DND-41 (cell line): ENCODE results near the gene FIBCD1.

ENCODE experiments used
- ATAC-seq: fragments of 200-7000 bp; cut with Tn5 transposase; 3 replicates; pipeline ENCODE4 v1.9.1; 2021; ENCODE audit warnings: low read depth; ENCODE audit not compliant: insufficient read depth
- DNase-seq: peaks from one replicate; pipeline ENCODE4 v3.0.0-alpha.2; 2020
- H2AFZ ChIP-seq: 2 replicates; pipeline ENCODE4 v1.6.0; 2012; ENCODE audit warnings: low read depth, low read length
- H3K27ac ChIP-seq: 2 replicates; pipeline ENCODE4 v1.5.1; 2012; ENCODE audit warnings: low read length, inconsistent platforms
- H3K27me3 ChIP-seq: fragments of 200-600 bp; sonication (generic); 2 replicates; pipeline ENCODE4 v1.6.0; 2012; ENCODE audit warnings: low read length, mild to moderate bottlenecking, inconsistent platforms; ENCODE audit not compliant: insufficient read depth, poor library complexity
- H3K36me3 ChIP-seq: 2 replicates; pipeline ENCODE4 v1.5.1; 2012; ENCODE audit warnings: low read length, inconsistent platforms; ENCODE audit not compliant: insufficient read depth
- H3K4me1 ChIP-seq: 2 replicates; pipeline ENCODE4 v1.5.1; 2012; ENCODE audit warnings: mild to moderate bottlenecking, low read length; ENCODE audit not compliant: insufficient read depth
- H3K4me2 ChIP-seq: 2 replicates; pipeline ENCODE4 v1.6.0; 2012; ENCODE audit warnings: mild to moderate bottlenecking, moderate library complexity, low read length, inconsistent platforms; ENCODE audit not compliant: insufficient read depth
- H3K4me3 ChIP-seq, 2 experiments: fragments of 200-600 bp in 1 of 2; shearing (Covaris generic) in 1 of 2; 2 replicates each; pipeline ENCODE4 v1.5.1; 2012 to 2016; ENCODE audit warnings: inconsistent platforms in 2 of 2, low read length in 2 of 2, mild to moderate bottlenecking in 2 of 2, low read depth in 1 of 2, moderate library complexity in 1 of 2
- H3K79me2 ChIP-seq: 2 replicates; pipeline ENCODE4 v1.6.0; 2012; ENCODE audit warnings: low read length, inconsistent platforms; ENCODE audit not compliant: insufficient read depth
- H3K9ac ChIP-seq: 2 replicates; pipeline ENCODE4 v1.6.0; 2012; ENCODE audit warnings: low read depth, mild to moderate bottlenecking, inconsistent platforms, low read length, moderate library complexity
- H3K9me3 ChIP-seq: 2 replicates; pipeline ENCODE4 v1.5.1; 2012; ENCODE audit warnings: low read length, moderate library complexity, mild to moderate bottlenecking, inconsistent platforms; ENCODE audit not compliant: insufficient read depth, severe bottlenecking
- H4K20me1 ChIP-seq: 2 replicates; pipeline ENCODE4 v1.6.0; 2012; ENCODE audit warnings: low read length; ENCODE audit not compliant: insufficient read depth
- CTCF ChIP-seq: IDR thresholded peaks from 2 replicates; pipeline ENCODE4 v1.5.1; 2012; ENCODE audit warnings: borderline replicate concordance, low read length, moderate library complexity, mild to moderate bottlenecking; ENCODE audit not compliant: poor library complexity, severe bottlenecking; ENCODE audit errors: extremely low read depth
- EZH2 ChIP-seq: IDR thresholded peaks from 3 replicates; pipeline ENCODE4 v1.6.1; 2012; ENCODE audit warnings: borderline replicate concordance, low read depth, mild to moderate bottlenecking, moderate library complexity, low read length, inconsistent platforms; ENCODE audit not compliant: severe bottlenecking

The FIBCD1 gene

GRCh38 chr9:130930804-130931349 is 8.2 kb downstream of the FIBCD1 start:
- Histone ChIP-seq H3K4me2 (no peak overlapping the region), H3K4me1 (no peaks in the 10 kb centered on the region), H3K79me2 (no peaks in the 10 kb centered on the region), H3K9ac (no peak overlapping the region), H3K27ac (no peak overlapping the region), H3K36me3 (no peaks in the 10 kb centered on the region), H3K4me3 (no peak overlapping the region), H4K20me1 (no peaks in the 10 kb centered on the region), H3K9me3 (no peaks in the 10 kb centered on the region), H2AFZ (no peak overlapping the region), H3K27me3 (peaks cover 2% of the 10 kb centered on the region)
- TF ChIP-seq CTCF (no peak), EZH2 (no peak)
- ATAC-seq (no peak), DNase-seq (no peak)

DNA sequence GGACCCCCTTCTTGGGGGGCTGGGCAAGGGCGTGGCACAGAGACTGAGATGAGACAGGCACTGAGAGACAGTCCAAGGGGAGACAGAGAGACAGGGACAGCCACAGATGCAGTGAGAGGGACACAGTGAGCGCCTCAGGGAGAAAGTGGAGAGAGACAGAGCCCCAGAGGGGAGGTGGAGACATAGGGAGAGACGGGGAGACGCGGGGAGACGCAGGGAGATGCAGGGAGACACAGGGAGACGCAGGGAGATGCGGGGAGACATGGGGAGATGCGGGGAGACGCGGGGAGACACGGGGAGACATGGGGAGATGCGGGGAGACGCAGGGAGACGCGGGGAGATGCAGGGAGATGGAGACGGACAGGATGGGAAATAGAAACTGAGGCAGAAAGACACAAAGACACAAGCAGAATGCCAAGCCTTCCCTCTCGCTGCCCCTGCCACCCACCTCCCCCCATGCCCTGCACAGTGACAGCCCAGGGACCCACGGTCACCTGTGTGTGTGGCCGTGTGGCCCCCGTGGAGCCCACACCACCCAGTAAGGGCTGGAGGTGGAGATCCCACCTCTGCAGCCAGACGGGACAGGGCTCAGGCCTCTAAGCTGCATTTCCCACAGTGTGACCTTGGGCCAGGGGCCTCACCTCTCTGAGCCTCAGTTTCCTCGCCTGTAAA is 8.8 kb downstream of the FIBCD1 start:
- Histone ChIP-seq H3K79me2 (no peaks in the 10 kb centered on the region), H3K9ac (no peak overlapping the region), H3K27me3 (peaks cover 2% of the 10 kb centered on the region), H2AFZ (no peak overlapping the region), H3K27ac (no peak overlapping the region), H3K4me3 (no peak overlapping the region), H3K36me3 (no peaks in the 10 kb centered on the region), H3K9me3 (no peaks in the 10 kb centered on the region), H4K20me1 (no peaks in the 10 kb centered on the region), H3K4me2 (no peak overlapping the region), H3K4me1 (no peaks in the 10 kb centered on the region)
- DNase-seq, result no peak
- TF ChIP-seq CTCF (no peak), EZH2 (no peak)
- ATAC-seq, result no peak

DNA sequence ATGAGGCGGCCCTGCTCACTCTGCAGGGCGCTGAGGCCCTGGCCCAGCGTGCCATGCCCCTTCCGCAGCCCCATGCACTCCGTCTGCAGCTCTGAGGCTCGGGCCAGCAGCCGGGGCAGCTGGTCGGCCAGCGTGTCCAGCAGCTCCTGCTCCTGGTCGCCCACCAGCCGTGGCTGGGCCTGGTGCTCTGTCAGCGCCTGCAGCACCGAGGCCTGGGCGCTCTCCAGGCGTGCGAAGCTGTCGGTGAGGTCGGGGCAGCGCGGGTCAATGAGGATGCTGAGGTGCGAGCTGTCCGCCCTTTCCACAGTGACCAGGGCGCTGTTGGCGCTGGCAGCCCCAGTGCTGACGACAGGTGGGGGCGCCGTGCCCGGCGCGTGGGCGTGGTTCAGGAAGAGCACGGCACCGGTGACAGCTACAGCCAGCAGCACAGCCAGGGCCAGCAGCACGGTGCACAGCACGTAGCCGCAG is 9.4 kb downstream of the FIBCD1 start:
- Histone ChIP-seq H3K9me3 (no peaks in the 10 kb centered on the region), H3K36me3 (no peaks in the 10 kb centered on the region), H3K4me2 (no peak overlapping the region), H3K27ac (no peak overlapping the region), H3K9ac (no peak overlapping the region), H4K20me1 (no peaks in the 10 kb centered on the region), H2AFZ (no peak overlapping the region), H3K4me3 (no peak overlapping the region), H3K4me1 (no peaks in the 10 kb centered on the region), H3K79me2 (no peaks in the 10 kb centered on the region), H3K27me3 (peaks cover 2% of the 10 kb centered on the region)
- no peak for TF ChIP-seq CTCF
- no peak for TF ChIP-seq EZH2
- no peak for DNase-seq
- no peak for ATAC-seq
